Urinary bladder (tissue), 4 donors: ENCODE data around the gene MAJIN. TPM values are rescaled to one million over a fixed set of nuclear protein-coding genes. Genes with fewer than 3 reads are reported as not detected.
A peak's percentile ranks its signal among the peaks of the same experiment; 100 is the strongest.
"Not testable (repeated sequence)": the region's sequence is repeated elsewhere in the genome, so short reads cannot be mapped to it uniquely, and the experiment has no call there.

Experiments
- DNase-seq: peaks from one replicate; pipeline ENCODE4 v3.0.0-alpha.2; 2015; ENCODE audit errors: extremely low spot score
- H3K27ac ChIP-seq: one replicate; pipeline ENCODE4 v1.5.1; 2013; ENCODE audit warnings: low read depth, mild to moderate bottlenecking, moderate library complexity
- H3K36me3 ChIP-seq: one replicate; pipeline ENCODE4 v1.6.1; 2013; ENCODE audit warnings: mild to moderate bottlenecking, moderate library complexity; ENCODE audit not compliant: insufficient read depth
- H3K4me1 ChIP-seq: one replicate; pipeline ENCODE4 v1.6.1; 2013; ENCODE audit warnings: mild to moderate bottlenecking, moderate library complexity; ENCODE audit not compliant: insufficient read depth
- H3K4me3 ChIP-seq: one replicate; pipeline ENCODE4 v1.5.1; 2013; ENCODE audit warnings: low read depth, low read length
- WGBS: extraction: QIAGEN DNeasy Blood & Tissue Kit; methylation state at CpG from one replicate; pipeline ENCODE4 v1.1.7; 2013; 5-methylcytosine and 5-hydroxymethylcytosine counted together
- polyA plus RNA-seq: library from polyadenylated mRNA; stranded (reverse); fragments of 200-250 nt; gene quantifications from one replicate; pipeline ENCODE4 v1.2.3, GENCODE V29; 2013
- total RNA-seq: library from RNA; depleted of rRNA; stranded (reverse); fragments of >200 nt; gene quantifications from one replicate; pipeline ENCODE4 v1.2.3, GENCODE V29; 2014
- donor health status: healthy with polysubstance abuse.
- donor health status: healthy.

MAJIN gene
- total and polyA plus RNA-seq, 2 donors: not detected

GRCh38 chr11:65002706-65003105, 30.8 kb upstream of the MAJIN start:
- Histone ChIP-seq H3K4me1 (no peaks in the 10 kb centered on the region), H3K4me3 (no peak overlapping the region), H3K27ac (no peak overlapping the region), H3K36me3 (no peaks in the 10 kb centered on the region)
- 55% methylated on average over 5 of the region's 5 CpGs for WGBS
- no peak for DNase-seq

- DNase-seq: no peak
- Histone ChIP-seq H3K4me3 (no peak overlapping the region), H3K4me1 (no peaks in the 10 kb centered on the region), H3K27ac (no peak overlapping the region), H3K36me3 (no peaks in the 10 kb centered on the region)
- WGBS: 90% methylated on average over 1 of the region's 1 CpG
Measured at GRCh38 chr11:64999478-64999877, 27.6 kb upstream of the MAJIN start.

DNA sequence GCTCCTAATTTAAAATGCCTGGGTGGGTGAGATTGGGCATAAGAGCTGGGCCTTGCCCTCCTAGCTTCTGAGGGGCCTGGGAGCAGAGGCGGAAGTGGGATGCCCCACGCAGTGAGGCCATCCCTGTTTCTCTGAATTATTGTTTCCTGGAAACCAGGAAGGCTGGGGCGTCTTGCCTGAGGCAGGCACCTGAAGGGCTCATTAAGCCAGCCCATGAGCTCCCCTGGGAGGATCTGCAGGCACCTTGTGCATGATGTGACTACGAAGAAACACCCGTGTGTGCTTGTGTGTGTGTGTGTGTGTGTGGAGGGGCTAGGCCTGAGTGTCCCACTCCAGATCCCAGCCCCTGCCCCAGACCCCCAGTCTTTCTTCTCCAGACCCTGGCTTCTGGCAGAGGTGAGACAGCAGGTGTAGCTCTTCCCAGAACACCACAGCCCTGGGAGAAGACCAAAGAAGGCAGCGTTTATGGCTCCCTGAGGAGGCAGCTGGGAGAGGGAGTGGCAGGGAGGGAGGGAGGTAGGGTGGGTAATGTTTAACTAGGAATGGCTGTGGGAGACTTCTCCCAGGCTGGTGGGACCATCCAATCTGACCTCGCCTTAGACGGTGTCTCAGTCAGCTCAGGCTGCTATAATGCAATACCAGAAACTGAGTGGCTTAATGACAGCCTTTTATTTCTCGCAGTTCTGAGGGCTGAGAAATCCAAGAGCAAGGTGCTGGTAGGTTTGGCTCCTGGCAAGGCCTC, 27.0 kb upstream of the MAJIN start:
- H3K36me3 ChIP-seq: no peaks in the 10 kb centered on the region
- no peaks in the 10 kb centered on the region for H3K4me1 ChIP-seq
- DNase-seq: no peak
- no peak overlapping the region for H3K4me3 ChIP-seq
- 72% methylated on average over 9 of the region's 9 CpGs for WGBS
- no peak overlapping the region for H3K27ac ChIP-seq

- Histone ChIP-seq H3K36me3 (no peaks in the 10 kb centered on the region), H3K27ac (no peak overlapping the region), H3K4me3 (no peak overlapping the region), H3K4me1 (no peaks in the 10 kb centered on the region)
- no peak for DNase-seq
- WGBS: 81% methylated on average over 1 of the region's 1 CpG
Measured at GRCh38 chr11:64998141-64998540, 26.2 kb upstream of the MAJIN start.

- Histone ChIP-seq H3K4me3 (peak within 1 kb of the TSS; percentile 37), H3K27ac (peak within 1 kb of the TSS; percentile 44), H3K4me1 (no peaks in the 10 kb centered on the region), H3K36me3 (no peaks in the 10 kb centered on the region)
- WGBS: 18% methylated on average over 9 of the region's 9 CpGs
- no peak for DNase-seq
Measured at GRCh38 chr11:64996710-64997380, 24.9 kb upstream of the MAJIN start, which contains the start of gene BATF2. BATF2 (minus strand) TSS chr11:64996971; CDS start chr11:64996914, 57 bp downstream.

GRCh38 chr11:64996327-64996709, 24.4 kb upstream of the MAJIN start:
- 41% methylated on average over 11 of the region's 11 CpGs for WGBS
- no peak for DNase-seq
- Histone ChIP-seq H3K36me3 (no peaks in the 10 kb centered on the region), H3K27ac (peak overlapping the region; percentile 40), H3K4me1 (no peaks in the 10 kb centered on the region), H3K4me3 (peak overlapping the region; percentile 37)

DNA sequence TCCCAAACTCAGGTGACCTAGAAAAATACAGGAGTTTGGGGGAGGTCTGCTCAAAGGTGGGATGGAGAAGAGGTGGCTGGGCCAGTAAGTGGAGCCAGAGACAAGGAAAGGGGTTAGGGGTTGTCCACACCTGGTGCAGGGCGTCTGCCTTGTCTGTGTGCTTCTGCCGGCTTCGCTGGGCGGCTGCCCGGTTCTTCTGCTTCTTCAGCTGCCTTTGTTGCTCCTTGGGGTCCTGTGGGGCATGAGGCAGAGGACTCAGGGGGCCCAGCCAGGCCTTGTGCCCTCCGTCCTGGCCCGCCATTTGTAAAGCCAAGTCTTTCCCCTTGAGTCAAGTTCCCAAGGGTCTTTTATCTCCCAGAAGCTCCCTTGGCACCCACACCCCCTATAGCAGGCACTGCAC, 22.4 kb upstream of the MAJIN start:
- DNase-seq: no peak
- Histone ChIP-seq H3K36me3 (no peaks in the 10 kb centered on the region), H3K4me3 (no peak overlapping the region), H3K4me1 (peaks cover 3% of the 10 kb centered on the region), H3K27ac (no peak overlapping the region)
- WGBS: 92% methylated on average over 7 of the region's 7 CpGs

GRCh38 chr11:64990222-64990923, 18.5 kb upstream of the MAJIN start:
- 38% methylated on average over 15 of the region's 15 CpGs for WGBS
- DNase-seq: peak; percentile 11
- H3K36me3 ChIP-seq: no peaks in the 10 kb centered on the region
- H3K4me1 ChIP-seq: peaks cover 3% of the 10 kb centered on the region
- H3K27ac ChIP-seq: no peak overlapping the region
- no peak overlapping the region for H3K4me3 ChIP-seq

- Histone ChIP-seq H3K36me3 (no peaks in the 10 kb centered on the region), H3K4me3 (no peak overlapping the region), H3K27ac (no peak overlapping the region), H3K4me1 (peaks cover 3% of the 10 kb centered on the region)
- DNase-seq: no peak
- WGBS: 75% methylated on average over 13 of the region's 13 CpGs
Measured at GRCh38 chr11:64989416-64989815, 17.5 kb upstream of the MAJIN start.

DNA sequence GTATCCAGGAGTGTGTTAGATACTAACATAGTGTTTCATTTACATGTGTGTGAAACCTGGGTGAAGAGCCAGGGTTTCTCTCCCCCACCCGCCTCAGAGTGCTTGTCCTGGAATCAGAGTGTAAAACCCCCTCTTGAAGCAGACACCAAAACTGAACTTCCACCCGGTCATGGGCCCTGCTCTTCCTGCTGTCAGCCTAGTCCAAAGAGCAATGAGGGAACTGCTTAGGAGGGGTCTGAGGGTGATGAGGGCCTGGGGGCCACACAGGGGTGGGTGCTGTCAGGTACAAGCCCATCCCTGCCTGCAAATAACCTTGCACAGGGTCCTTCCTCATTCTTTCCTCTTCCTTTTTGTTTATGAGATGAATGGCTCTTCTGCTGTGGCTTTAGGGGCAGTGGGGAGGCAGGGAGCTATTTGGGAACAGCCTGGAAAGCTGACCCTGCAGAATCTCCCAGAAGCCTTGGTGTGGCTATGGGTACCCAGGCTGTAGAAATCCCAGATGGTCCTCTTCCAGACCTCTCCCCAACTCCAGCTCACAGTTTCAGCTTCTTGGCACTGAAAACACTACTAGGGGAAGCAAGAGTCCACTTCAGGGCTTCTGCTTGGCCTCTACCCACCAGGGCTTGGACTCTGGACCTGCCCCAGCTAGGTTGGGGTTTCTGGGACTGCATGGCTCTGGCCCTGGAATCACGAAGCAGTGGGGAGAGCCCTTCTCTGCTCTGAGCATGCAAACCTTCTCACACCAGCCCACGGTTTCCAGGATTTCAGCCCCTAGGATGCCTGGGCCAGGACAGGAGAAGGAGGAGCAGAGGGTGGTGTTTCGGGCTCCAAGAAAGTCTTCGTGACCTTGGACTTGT, 16.3 kb upstream of the MAJIN start:
- WGBS: 81% methylated on average over 6 of the region's 6 CpGs
- no peak for DNase-seq

DNA sequence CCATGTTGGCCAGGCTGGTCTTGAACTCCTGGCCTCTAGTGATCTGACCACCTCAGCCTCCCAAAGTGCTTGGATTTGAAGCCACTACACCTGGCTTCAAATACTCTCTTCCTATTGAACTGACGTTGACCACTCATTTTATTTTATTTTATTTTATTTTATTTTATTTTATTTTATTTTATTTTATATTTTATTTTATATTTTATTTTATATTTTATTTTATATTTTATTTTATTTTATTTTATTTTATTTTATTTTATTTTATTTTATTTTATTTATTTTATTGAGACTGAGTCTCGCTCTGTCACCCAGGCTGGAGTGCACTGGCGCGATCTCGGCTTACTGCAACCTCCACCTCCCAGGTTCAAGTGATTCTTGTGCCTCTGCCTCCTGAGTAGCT, 11.4 kb upstream of the MAJIN start:
- H3K4me3 ChIP-seq, H3K27ac ChIP-seq, H3K36me3 ChIP-seq, DNase-seq, H3K4me1 ChIP-seq: not testable (repeated sequence)
- 87% methylated on average over 5 of the region's 5 CpGs for WGBS

More for the DNA sequence above, 16.3 kb upstream of the MAJIN start:
- Histone ChIP-seq H3K4me3 (no peak overlapping the region), H3K36me3 (no peaks in the 10 kb centered on the region), H3K4me1 (peaks cover 3% of the 10 kb centered on the region), H3K27ac (no peak overlapping the region)

DNA sequence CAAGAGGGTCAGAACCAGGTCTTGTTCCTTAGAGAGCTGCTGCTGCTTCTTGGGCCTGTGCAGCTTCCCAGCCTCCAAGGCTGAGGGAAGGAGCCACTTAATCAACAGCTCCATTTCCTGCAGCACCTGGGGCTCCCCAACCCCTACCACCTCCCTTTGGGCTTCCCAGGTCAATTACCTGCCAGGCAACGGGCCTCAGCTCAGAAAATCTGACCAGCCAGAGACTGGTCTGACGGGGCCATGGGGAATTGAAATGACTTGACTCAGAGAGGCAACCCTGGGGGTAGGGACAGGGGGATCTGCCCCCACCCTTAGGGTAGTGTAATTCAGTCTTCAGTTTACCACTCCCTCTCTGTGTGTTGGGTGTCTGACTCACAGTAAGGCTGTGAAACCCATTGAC, 4.7 kb upstream of the MAJIN start:
- WGBS: 60% methylated on average over 2 of the region's 2 CpGs
- DNase-seq: no peak
- Histone ChIP-seq H3K36me3 (no peaks in the 10 kb centered on the region), H3K4me1 (peaks cover 2% of the 10 kb centered on the region), H3K27ac (no peak overlapping the region), H3K4me3 (no peak overlapping the region)

DNA sequence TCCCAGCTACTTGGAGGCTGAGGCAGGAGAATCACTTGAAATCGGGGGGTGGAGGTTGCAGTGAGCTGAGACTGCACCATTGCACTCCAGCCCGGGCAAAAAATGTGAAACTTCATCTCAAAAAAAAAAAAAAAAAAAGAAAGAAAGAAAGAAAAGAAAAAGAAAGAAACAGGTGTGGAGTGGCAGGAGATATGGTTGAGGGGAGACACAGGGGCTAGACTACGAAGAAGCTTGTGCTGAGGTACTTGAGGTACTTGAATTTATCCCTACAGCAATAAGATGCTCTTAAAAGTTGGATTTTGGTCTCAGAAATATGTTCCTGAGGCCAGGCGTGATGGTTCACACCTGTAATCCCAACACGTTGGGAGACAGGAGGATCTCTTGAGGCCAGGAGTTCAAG, 2.2 kb upstream of the MAJIN start:
- 74% methylated on average over 5 of the region's 5 CpGs for WGBS
- H3K4me3 ChIP-seq: no peak overlapping the region
- H3K27ac ChIP-seq: no peak overlapping the region
- H3K4me1 ChIP-seq: peaks cover 2% of the 10 kb centered on the region
- DNase-seq: no peak
- H3K36me3 ChIP-seq: no peaks in the 10 kb centered on the region
